Effector memory CD8-positive, alpha-beta T cell (primary cell): ENCODE measurements around the gene DNAH1.
"Not testable (repeated sequence)": the region's sequence is repeated elsewhere in the genome, so short reads cannot be mapped to it uniquely, and the experiment has no call there.

Experiments used
- ATAC-seq: fragments of 150-1000 bp; cut with Tn5 transposase; replicated peaks from 2 replicates; pipeline ENCODE4 v1.10.0; 2021; ENCODE audit warnings: mild to moderate bottlenecking, moderate library complexity
- DNase-seq, 3 experiments: peaks; one replicate each; pipeline ENCODE4 v3.0.0; 2021
- H3K27ac Mint-ChIP-seq, 2 donors: one replicate each; pipeline ENCODE4 v1.8.0; 2022; ENCODE audit warnings: mild to moderate bottlenecking in 2 of 2, mixed read lengths in 2 of 2, moderate library complexity in 2 of 2
- H3K27me3 Mint-ChIP-seq, 2 donors: one replicate each; pipeline ENCODE4 v1.8.0; 2022; ENCODE audit warnings: mixed read lengths in 2 of 2
- H3K36me3 Mint-ChIP-seq: one replicate; pipeline ENCODE4 v1.8.0; 2022; ENCODE audit warnings: mild to moderate bottlenecking, moderate library complexity, mixed read lengths; ENCODE audit not compliant: insufficient read depth
- H3K4me1 Mint-ChIP-seq, 2 donors: one replicate each; pipeline ENCODE4 v1.8.0; 2022; ENCODE audit warnings: low read depth in 2 of 2, mixed read lengths in 2 of 2
- H3K4me3 Mint-ChIP-seq, 2 donors: one replicate each; pipeline ENCODE4 v1.8.0; 2022; ENCODE audit warnings: mild to moderate bottlenecking in 2 of 2, mixed read lengths in 2 of 2, moderate library complexity in 2 of 2
- H3K9me3 Mint-ChIP-seq, 2 donors: one replicate each; pipeline ENCODE4 v1.8.0; 2022; ENCODE audit warnings: mixed read lengths in 2 of 2

DNAH1 gene

DNA sequence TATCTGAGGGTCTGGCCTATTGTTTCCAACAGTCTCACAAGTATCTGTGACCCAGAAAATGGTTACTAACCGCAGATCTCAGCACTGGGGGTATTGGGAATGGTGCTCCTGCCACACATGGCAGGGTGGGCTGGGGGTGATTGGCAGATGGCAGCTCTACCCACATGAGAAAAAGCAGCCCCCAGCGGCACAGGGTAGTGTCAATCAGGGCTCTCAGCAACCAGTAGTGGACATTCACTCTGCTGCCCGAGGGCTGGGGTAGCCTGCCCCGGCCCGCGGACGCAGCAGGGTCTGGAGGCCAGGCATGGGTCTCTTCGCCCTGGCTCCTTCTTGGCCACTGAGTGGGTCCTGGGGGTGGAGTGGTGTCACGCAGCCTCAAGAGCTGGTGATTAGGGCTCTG, 8.6 kb downstream of the DNAH1 start:
- Mint-ChIP-seq H3K27ac (no peak overlapping the region), H3K36me3 (no peaks in the 10 kb centered on the region), H3K4me1 (peaks cover 3 to 8% of the 10 kb centered on the region in 2 donors), H3K27me3 (no peaks in the 10 kb centered on the region), H3K4me3 (no peak overlapping the region), H3K9me3 (no peaks in the 10 kb centered on the region)
- ATAC-seq (no peak), DNase-seq (no peak)

DNA sequence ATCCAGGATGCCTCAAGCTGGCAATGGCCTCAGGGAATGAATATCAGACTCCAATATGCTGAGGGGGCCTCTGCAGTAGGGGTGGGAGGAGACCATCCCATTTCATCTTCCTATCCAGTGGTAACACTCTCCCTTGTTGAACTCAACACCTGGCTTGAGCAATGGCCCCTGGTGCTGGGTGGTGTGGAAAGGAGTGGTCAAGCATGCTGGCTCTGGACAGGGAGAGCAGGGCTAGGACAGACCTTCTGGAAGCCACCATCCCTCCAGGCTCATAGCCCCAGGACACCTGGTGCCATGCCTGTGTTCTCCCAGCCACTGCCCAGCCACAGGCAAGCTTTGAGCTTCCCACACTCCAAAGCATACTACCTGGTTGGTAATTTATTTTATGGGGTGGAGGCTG, 9.6 kb downstream of the DNAH1 start:
- no peak overlapping the region for H3K4me3 Mint-ChIP-seq
- H3K9me3 Mint-ChIP-seq = no peaks in the 10 kb centered on the region
- no peak for DNase-seq

DNA sequence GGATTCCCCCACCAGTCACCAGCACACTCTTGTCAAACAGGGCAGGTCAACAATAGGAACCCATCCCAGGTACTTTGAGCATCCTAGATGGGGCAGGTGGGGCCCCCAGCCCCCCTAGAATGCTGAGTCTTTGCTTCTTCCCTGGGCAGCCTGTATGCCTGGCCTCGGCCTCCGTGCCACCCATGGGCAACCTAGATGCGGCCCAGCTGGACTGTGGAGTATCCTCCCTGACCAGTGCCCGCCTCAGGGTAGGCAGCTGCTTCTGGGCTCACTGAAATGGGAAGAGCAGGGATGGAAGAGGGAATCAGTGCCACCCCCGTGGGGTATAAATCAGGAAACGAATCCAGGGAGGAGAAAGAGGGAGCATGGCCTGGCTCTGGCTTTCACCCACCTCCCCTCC, 10.9 kb downstream of the DNAH1 start:
- Mint-ChIP-seq H3K4me1 (peaks cover 0 to 8% of the 10 kb centered on the region in 2 donors), H3K36me3 (peaks cover 6% of the 10 kb centered on the region), H3K27me3 (no peaks in the 10 kb centered on the region), H3K27ac (no peak overlapping the region), H3K9me3 (no peaks in the 10 kb centered on the region), H3K4me3 (no peak overlapping the region)
- DNase-seq = no peak
- no peak for ATAC-seq

More for the DNA sequence above, 9.6 kb downstream of the DNAH1 start:
- H3K27me3 Mint-ChIP-seq = no peaks in the 10 kb centered on the region
- no peaks in the 10 kb centered on the region for H3K36me3 Mint-ChIP-seq
- no peak for ATAC-seq
- peaks cover 3 to 8% of the 10 kb centered on the region in 2 donors for H3K4me1 Mint-ChIP-seq
- H3K27ac Mint-ChIP-seq = no peak overlapping the region

DNA sequence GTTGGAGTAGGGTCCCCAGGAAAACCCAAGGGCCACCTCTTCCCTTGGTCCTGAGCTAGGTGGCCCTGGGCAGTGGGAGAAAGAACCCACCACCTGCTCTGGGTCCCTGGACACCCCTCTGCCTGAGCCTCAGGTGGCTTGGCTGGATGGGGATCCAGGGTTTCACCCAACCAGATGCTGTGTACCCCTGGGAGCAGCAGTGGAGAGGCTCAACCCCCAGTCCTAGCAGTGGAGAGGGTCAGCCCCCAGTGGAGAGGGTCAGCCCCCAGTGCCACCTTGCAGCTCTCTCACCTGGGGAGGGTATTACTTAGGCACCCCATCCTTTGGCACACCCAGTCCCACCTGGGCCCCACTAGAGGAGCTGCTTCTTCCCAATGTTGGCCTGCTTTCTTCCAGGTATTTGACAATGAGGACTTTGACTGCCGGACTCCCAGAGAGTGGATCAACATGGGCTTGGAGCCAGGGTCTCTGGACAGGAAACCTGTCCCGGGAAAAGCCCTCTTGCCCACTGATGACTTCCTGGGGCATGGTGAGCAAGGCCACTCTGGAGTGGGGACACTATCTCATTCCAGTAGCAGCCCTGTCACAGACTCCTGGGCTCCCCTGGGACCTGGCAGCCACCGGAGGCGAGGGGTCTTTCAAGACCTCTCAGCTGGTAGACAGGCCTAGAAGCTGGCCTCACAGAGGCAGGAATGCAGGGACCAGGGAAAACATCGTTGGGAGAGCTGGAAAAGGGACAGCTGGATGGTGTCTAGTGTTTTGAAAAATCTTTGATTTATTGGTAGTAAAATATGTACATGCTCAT, 11.6 kb downstream of the DNAH1 start:
- H3K27me3 Mint-ChIP-seq = no peaks in the 10 kb centered on the region
- no peak overlapping the region for H3K27ac Mint-ChIP-seq
- no peaks in the 10 kb centered on the region for H3K9me3 Mint-ChIP-seq
- H3K4me3 Mint-ChIP-seq = no peak overlapping the region
- peaks cover 0 to 8% of the 10 kb centered on the region in 2 donors for H3K4me1 Mint-ChIP-seq
- ATAC-seq (no peak), DNase-seq (no peak)
- peaks cover 6% of the 10 kb centered on the region for H3K36me3 Mint-ChIP-seq

DNA sequence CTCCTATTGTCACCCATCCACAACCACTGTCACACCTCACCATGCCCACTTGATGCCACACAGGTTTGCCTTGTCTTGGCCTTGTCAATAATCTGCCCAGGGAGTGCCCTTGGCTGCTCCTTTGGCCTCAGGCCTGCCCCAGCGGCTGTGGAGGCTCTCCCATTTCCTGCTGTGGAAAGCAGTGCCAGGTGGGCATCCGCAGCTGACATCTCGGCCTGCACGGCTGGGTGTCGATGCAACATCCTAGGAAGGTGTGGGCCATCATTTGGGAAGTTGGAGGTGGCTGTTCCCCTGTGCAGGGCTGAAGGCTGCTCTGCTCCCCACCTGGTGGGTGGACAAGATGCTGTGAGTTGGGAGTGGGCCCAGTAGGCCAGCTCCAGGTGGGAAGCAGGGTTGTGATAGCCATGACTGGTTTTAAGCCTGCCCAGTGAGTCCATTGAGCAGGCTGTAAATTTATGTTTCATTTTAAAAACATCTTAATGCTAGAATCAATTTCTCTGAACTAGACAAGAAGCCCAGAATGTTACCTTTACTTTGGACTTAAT, 12.5 kb downstream of the DNAH1 start:
- Mint-ChIP-seq H3K4me3 (no peak overlapping the region), H3K36me3 (peaks cover 11% of the 10 kb centered on the region), H3K4me1 (no peaks in the 10 kb centered on the region), H3K27ac (no peak overlapping the region), H3K27me3 (no peaks in the 10 kb centered on the region), H3K9me3 (no peaks in the 10 kb centered on the region)
- ATAC-seq (no peak), DNase-seq (no peak)

DNA sequence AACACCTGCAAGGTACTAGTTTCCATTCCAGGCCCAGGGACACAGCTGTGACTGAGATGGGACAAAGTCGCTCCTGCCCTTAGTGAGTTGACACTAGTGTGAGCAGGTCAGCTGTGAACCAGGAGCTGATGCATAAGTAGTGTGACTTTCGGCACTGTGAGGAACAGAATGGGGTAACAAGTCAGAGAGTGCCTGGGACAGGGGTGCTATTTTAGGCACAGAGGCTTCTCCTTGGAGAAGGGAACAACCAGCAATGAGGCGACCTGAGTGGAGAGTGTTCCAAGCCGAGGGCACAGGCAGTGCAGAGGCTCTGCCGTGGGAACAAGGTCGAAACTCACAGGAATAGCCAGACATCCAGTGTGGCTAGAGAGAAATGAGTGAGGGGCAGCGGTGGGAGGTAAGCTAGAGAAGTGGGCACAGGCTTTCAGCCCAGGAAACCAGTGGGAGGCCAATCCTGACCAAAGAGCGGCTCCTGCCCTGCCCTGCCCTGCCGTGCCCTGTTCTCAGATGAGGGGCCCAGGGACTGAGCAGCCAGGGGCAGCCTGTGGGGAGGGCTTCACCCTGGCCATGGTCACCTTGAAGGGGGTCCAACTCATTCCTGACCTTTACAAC, 14.2 kb downstream of the DNAH1 start:
- DNase-seq = no peak
- Mint-ChIP-seq H3K27ac (no peak overlapping the region), H3K36me3 (peaks cover 15% of the 10 kb centered on the region), H3K4me1 (no peaks in the 10 kb centered on the region), H3K4me3 (no peak overlapping the region), H3K27me3 (no peaks in the 10 kb centered on the region), H3K9me3 (no peaks in the 10 kb centered on the region)
- ATAC-seq = no peak

DNA sequence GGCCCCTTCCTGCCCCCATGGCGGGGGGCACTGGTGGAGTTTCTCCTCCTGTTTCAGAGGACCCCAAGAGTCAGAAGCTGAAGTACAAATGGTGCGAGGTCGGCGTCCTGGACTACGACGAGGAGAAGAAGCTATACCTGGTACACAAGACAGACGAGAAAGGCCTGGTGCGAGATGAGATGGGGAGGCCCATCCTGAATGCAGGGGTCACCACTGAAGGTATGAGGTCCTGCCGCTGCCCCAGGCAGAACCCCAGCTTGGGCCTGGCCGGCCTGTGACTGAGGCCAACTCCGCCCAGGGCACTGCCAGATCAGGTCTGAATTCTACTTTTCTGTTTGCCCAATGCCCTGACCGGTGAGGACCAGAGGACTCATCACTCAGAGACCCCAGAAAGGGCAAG, 15.0 kb downstream of the DNAH1 start:
- DNase-seq = no peak
- no peak for ATAC-seq
- Mint-ChIP-seq H3K36me3 (peaks cover 18% of the 10 kb centered on the region), H3K4me3 (no peak overlapping the region), H3K9me3 (no peaks in the 10 kb centered on the region), H3K27me3 (no peaks in the 10 kb centered on the region), H3K4me1 (no peaks in the 10 kb centered on the region), H3K27ac (no peak overlapping the region)

DNA sequence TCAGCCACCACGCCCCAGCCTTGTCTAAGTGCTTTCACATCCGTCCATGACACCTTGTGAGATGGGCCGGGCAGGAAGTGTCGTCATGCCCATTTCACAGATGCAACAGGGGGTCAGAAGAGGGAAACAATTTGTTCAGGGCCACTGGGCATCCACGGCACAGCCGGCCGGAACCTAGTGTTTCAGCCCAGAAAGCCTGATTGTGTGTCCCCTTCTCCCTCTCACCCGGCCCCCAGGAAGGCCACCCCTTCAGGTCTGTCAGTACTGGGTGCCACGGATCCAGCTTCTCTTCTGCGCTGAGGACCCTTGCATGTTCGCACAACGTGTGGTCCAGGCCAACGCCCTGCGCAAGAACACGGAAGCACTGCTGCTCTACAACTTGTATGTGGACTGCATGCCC, 15.8 kb downstream of the DNAH1 start:
- DNase-seq (no peak), ATAC-seq (no peak)
- peaks cover 18% of the 10 kb centered on the region for H3K36me3 Mint-ChIP-seq
- no peaks in the 10 kb centered on the region for H3K4me1 Mint-ChIP-seq
- H3K27ac Mint-ChIP-seq = no peak overlapping the region
- no peaks in the 10 kb centered on the region for H3K9me3 Mint-ChIP-seq
- H3K27me3 Mint-ChIP-seq = no peaks in the 10 kb centered on the region
- H3K4me3 Mint-ChIP-seq = no peak overlapping the region

DNA sequence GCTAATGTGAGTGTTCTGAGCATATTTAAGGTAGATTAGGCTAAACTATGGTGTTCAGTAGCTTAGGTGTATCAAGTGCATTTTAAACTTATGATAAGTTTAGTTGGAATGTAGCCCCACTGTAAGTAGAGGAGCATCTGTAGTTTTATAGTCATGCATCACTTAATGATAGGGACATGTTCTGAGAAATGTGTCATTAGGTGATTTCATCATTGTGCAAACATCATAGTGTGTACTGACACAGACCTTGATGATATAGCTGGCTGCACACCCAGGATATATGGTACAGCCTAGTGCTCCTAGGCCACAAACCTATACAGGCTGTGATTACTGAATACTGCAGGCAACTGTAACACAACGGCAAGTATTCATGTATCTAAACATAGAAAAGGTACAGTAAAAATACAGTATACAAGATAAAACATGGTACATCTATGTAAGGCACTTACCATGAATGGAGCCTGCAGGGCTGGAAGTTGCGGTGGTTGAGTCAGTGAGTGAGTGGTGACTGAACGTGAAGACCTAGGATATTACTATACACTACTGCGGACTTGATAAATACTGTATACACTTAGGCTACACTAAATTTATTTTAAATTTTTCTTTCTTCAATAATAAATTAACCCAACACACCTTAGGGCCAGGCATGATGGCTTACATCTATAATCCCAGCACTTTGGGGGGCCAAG, 17.9 kb downstream of the DNAH1 start:
- no peak for DNase-seq
- H3K36me3 Mint-ChIP-seq = peaks cover 18% of the 10 kb centered on the region
- H3K9me3 Mint-ChIP-seq = no peaks in the 10 kb centered on the region
- H3K4me3 Mint-ChIP-seq = no peak overlapping the region
- no peaks in the 10 kb centered on the region for H3K27me3 Mint-ChIP-seq
- ATAC-seq = no peak
- H3K4me1 Mint-ChIP-seq = no peaks in the 10 kb centered on the region
- no peak overlapping the region for H3K27ac Mint-ChIP-seq

DNA sequence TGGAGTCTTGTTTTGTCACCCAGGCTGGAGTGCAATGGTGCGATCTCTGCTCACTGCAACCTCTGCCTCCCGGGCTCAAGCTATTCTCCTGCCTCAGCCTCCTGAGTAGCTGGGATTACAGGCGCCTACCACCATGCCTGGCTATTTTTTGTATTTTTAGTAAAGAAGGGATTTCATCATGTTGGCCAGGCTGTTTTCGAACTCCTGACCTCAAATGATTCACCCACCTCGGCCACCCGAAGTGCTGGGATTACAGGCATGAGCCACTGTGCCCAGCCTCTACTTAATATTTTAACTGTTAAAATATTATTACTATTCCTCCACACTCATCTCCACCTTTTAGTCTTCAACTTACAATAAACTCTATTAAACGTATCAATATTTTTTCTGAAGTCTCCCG, 22.0 kb downstream of the DNAH1 start:
- H3K4me3 Mint-ChIP-seq, DNase-seq, H3K27me3 Mint-ChIP-seq, ATAC-seq, H3K9me3 Mint-ChIP-seq, H3K4me1 Mint-ChIP-seq, H3K27ac Mint-ChIP-seq: not testable (repeated sequence)
- H3K36me3 Mint-ChIP-seq = peaks cover 14% of the 10 kb centered on the region

DNA sequence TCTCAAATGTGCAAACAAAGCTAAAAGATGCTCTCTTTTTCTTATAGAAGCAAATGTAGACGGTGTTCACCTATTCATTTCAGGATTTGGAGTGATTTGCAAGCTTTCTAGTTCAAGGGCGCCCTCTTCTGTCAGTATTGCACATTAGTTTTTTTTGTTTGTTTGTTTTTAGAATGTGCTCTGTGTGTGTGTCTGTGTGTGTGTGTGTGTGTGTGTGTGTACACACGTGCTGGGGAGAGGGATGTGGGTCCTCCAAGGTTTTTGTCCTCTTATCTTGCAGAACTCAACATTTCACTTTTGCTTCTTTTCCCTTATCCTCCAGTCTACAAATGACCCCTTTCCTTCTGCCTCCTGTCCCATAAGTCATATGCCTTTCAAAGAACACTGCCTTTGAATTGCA, 23.5 kb downstream of the DNAH1 start:
- H3K4me3 Mint-ChIP-seq = no peak overlapping the region
- H3K27ac Mint-ChIP-seq = no peak overlapping the region
- DNase-seq (peak; percentile 57 to 61 (median 57)), ATAC-seq (peak; percentile 77)
- H3K9me3 Mint-ChIP-seq = no peaks in the 10 kb centered on the region
- peaks cover 4 to 8% of the 10 kb centered on the region in 2 donors for H3K4me1 Mint-ChIP-seq
- H3K27me3 Mint-ChIP-seq = no peaks in the 10 kb centered on the region
- peaks cover 7% of the 10 kb centered on the region for H3K36me3 Mint-ChIP-seq

DNA sequence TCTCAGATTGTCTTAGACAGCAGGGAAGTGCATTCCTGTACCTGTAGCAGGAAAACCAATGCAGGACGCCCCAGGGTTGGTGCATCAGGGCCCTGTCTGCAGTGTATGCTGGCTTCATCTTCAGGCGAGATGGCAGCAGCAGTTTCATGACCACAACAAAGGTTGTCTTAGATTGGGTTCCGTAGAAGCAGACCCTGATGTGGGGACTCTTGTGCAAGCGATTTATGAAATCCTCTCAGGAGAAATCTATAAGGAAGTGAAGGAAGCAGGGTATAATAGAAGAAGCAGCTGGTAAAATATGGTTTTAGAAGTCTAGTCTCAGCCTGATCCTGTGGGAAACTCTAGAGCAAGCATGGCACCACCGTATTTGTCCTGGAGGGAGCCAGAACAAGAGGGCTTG, 25.0 kb downstream of the DNAH1 start:
- H3K36me3 Mint-ChIP-seq = peaks cover 3% of the 10 kb centered on the region
- H3K4me3 Mint-ChIP-seq = no peak overlapping the region
- DNase-seq (no peak), ATAC-seq (no peak)
- no peaks in the 10 kb centered on the region for H3K9me3 Mint-ChIP-seq
- H3K4me1 Mint-ChIP-seq = peaks cover 4 to 8% of the 10 kb centered on the region in 2 donors
- H3K27me3 Mint-ChIP-seq = no peaks in the 10 kb centered on the region
- no peak overlapping the region for H3K27ac Mint-ChIP-seq

DNA sequence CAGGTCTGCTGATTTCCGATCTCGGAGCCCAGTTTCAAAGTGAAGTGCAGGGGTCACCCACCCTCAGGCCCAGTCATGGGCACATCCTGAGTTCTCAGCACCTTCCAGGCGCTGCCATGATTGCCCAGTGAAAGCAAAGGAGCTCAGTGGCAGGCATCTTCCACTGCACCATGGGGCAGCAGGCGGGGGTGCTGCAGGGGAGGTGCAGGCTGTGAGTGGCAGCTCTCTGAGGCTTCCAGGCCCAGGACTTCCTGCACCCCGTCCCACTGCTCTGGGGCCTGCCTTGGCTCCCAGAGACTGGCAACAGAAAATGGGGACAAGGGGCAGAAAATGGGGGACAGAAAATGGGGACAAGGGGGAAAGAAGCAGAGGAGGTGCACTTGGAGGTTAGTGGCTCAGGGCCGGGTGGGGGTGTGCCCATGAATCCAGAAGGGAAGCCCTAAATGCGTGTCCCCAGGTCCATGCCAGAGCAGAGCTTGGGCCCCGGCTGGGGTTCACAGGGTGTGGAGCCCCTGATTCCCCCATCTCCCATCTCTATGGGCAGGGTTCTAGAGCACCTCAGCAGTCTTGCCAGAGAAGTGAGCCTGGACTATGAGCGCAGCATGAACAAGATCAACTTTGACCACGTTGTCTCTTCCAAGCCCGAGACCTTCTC, 28.0 kb downstream of the DNAH1 start:
- H3K4me1 Mint-ChIP-seq = peaks cover 4 to 8% of the 10 kb centered on the region in 2 donors
- H3K4me3 Mint-ChIP-seq = no peak overlapping the region
- H3K36me3 Mint-ChIP-seq = peaks cover 10% of the 10 kb centered on the region
- peak overlapping the region in 1 of 2 donors; percentile 75 for H3K27ac Mint-ChIP-seq
- no peaks in the 10 kb centered on the region for H3K27me3 Mint-ChIP-seq
- no peak for DNase-seq
- no peak for ATAC-seq
- H3K9me3 Mint-ChIP-seq = no peaks in the 10 kb centered on the region
